H1 (cell line): ENCODE results near the gene ICOSLG. TPM values are rescaled to one million over a fixed set of nuclear protein-coding genes. Genes with fewer than 3 reads are reported as not detected.
"Not testable (repeated sequence)": the region's sequence is repeated elsewhere in the genome, so short reads cannot be mapped to it uniquely, and the experiment has no call there.

Source experiments
- CTCF ChIA-PET: fragments of 300-600 bp; sonication (Branson Sonifier 250); formaldehyde crosslinking; loops from one replicate; lab custom pipeline; 2021; ENCODE audit not compliant: partially characterized antibody; lab: Charles Lee
- POLR2A ChIA-PET: fragments of 300-600 bp; sonication (Branson Sonifier 250); formaldehyde crosslinking; loops from one replicate; lab custom pipeline; 2021; ENCODE audit warnings: inconsistent platforms; ENCODE audit not compliant: partially characterized antibody; lab: Charles Lee
- DNase-seq, 2 experiments: peaks; one replicate each; pipeline versions ENCODE4 v3.0.0 to v3.0.0-alpha.2; 2010 to 2022; ENCODE audit warnings: low spot score in 2 of 2, low read depth in 1 of 2, mixed read lengths in 1 of 2
- FAIRE-seq: peaks from 2 replicates; lab custom pipeline; 2011; peaks lifted over from hg19 to GRCh38; lab: Jason Lieb, UNC
- H2AFZ ChIP-seq: 2 replicates; pipeline ENCODE4 v1.8.1; 2012; ENCODE audit warnings: low read length, inconsistent platforms
- H2AK5ac ChIP-seq: 2 replicates; pipeline ENCODE4 v1.6.1; 2013; ENCODE audit warnings: low read depth, low read length
- H2BK120ac ChIP-seq: replicated peaks from 2 replicates; pipeline ENCODE3; 2013; ENCODE audit warnings: low read depth, low read length, inconsistent platforms
- H2BK12ac ChIP-seq: 2 replicates; pipeline ENCODE4 v1.6.1; 2013; ENCODE audit warnings: low read depth, low read length
- H2BK15ac ChIP-seq: 2 replicates; pipeline ENCODE4 v1.6.1; 2013; ENCODE audit warnings: low read length
- H2BK20ac ChIP-seq: 2 replicates; pipeline ENCODE4 v1.6.1; 2013; ENCODE audit warnings: low read length
- H2BK5ac ChIP-seq: 2 replicates; pipeline ENCODE4 v1.6.1; 2013; ENCODE audit warnings: low read depth, low read length
- H3K14ac ChIP-seq: 2 replicates; pipeline ENCODE4 v1.6.1; 2013; ENCODE audit warnings: inconsistent platforms; ENCODE audit not compliant: insufficient read length
- H3K18ac ChIP-seq: 2 replicates; pipeline ENCODE4 v1.6.1; 2013; ENCODE audit warnings: low read length; ENCODE audit errors: extremely low read depth
- H3K23ac ChIP-seq: 2 replicates; pipeline ENCODE4 v1.6.1; 2013; ENCODE audit warnings: inconsistent platforms; ENCODE audit not compliant: insufficient read length
- H3K23me2 ChIP-seq: 2 replicates; pipeline ENCODE4 v1.6.1; 2013; ENCODE audit warnings: low read depth, low read length
- H3K27ac ChIP-seq: 2 replicates; pipeline ENCODE4 v1.6.1; 2011; ENCODE audit warnings: low read depth, low read length, inconsistent platforms
- H3K27me3 ChIP-seq, 4 experiments: replicated peaks in 1 of 4; 1 replicate in 1 of 4; 2 replicates in 3 of 4; pipeline versions ENCODE4 v1.6.1 to v1.8.1; 2011 to 2013; ENCODE audit warnings: low read length in 3 of 4, mild to moderate bottlenecking in 3 of 4, inconsistent platforms in 2 of 4, mixed read lengths in 2 of 4, moderate library complexity in 1 of 4; ENCODE audit not compliant: control insufficient read depth in 3 of 4, insufficient read depth in 3 of 4; ENCODE audit errors: extremely low read depth in 1 of 4
- H3K36me3 ChIP-seq, 4 experiments: 2 replicates each; pipeline versions ENCODE4 v1.6.1 to v1.8.1; 2011 to 2013; ENCODE audit warnings: mild to moderate bottlenecking in 4 of 4, low read length in 3 of 4, moderate library complexity in 2 of 4, control low read depth in 1 of 4, inconsistent platforms in 1 of 4; ENCODE audit not compliant: insufficient read depth in 4 of 4, control insufficient read depth in 2 of 4
- H3K4ac ChIP-seq: replicated peaks from 2 replicates; pipeline ENCODE3; 2013; ENCODE audit warnings: low read length, low read depth, mixed read lengths, inconsistent platforms; ENCODE audit not compliant: insufficient read length
- H3K4me1 ChIP-seq, 4 experiments: replicated peaks in 1 of 4; 1 replicate in 1 of 4; 2 replicates in 3 of 4; pipeline versions ENCODE4 v1.6.1 to v1.8.1; 2011 to 2013; ENCODE audit warnings: low read length in 3 of 4, inconsistent platforms in 2 of 4, mixed read lengths in 1 of 4; ENCODE audit not compliant: insufficient read depth in 4 of 4, control insufficient read depth in 3 of 4
- H3K4me2 ChIP-seq, 2 experiments: 2 replicates each; pipeline versions ENCODE4 v1.6.1 to v1.8.1; 2011 to 2013; ENCODE audit warnings: low read depth in 2 of 2, low read length in 2 of 2, control low read depth in 1 of 2, inconsistent platforms in 1 of 2, mild to moderate bottlenecking in 1 of 2; ENCODE audit not compliant: insufficient read depth in 1 of 2
- H3K4me3 ChIP-seq, 4 experiments: fragments of 200-600, 300-600 bp in 1 of 4; sonication (generic), shearing (Covaris generic), sonication (Bioruptor Twin) in 1 of 4; 2 replicates each; pipeline versions ENCODE4 v1.5.1 to v1.8.1; 2011 to 2016; ENCODE audit warnings: low read length in 4 of 4, low read depth in 3 of 4, control low read depth in 2 of 4, inconsistent platforms in 2 of 4, mild to moderate bottlenecking in 2 of 4, mixed read lengths in 1 of 4, moderate library complexity in 1 of 4; ENCODE audit not compliant: insufficient read depth in 2 of 4; ENCODE audit errors: extremely low read depth in 1 of 4
- H3K56ac ChIP-seq: replicated peaks from 2 replicates; pipeline ENCODE3; 2013; ENCODE audit warnings: low read depth, mild to moderate bottlenecking, mixed read lengths, low read length, inconsistent platforms; ENCODE audit not compliant: insufficient read length
- H3K79me1 ChIP-seq: 2 replicates; pipeline ENCODE4 v1.6.1; 2013; ENCODE audit warnings: low read depth, low read length, control low read depth
- H3K79me2 ChIP-seq, 2 experiments: 2 replicates each; pipeline versions ENCODE4 v1.6.1 to v1.8.1; 2012 to 2013; ENCODE audit warnings: low read length in 2 of 2, mild to moderate bottlenecking in 2 of 2, inconsistent platforms in 1 of 2; ENCODE audit not compliant: insufficient read depth in 2 of 2, control insufficient read depth in 1 of 2
- H3K9ac ChIP-seq, 4 experiments: replicated peaks in 1 of 4; 1 replicate in 1 of 4; 2 replicates in 3 of 4; pipeline versions ENCODE4 v1.6.1 to v1.8.1; 2011 to 2013; ENCODE audit warnings: low read depth in 3 of 4, low read length in 3 of 4, control low read depth in 2 of 4, mild to moderate bottlenecking in 2 of 4, moderate library complexity in 2 of 4, inconsistent platforms in 1 of 4; ENCODE audit errors: extremely low read depth in 1 of 4
- H3K9me3 ChIP-seq, 2 experiments: 2 replicates each; pipeline versions ENCODE4 v1.6.1 to v1.8.1; 2012 to 2013; ENCODE audit warnings: mild to moderate bottlenecking in 2 of 2, moderate library complexity in 2 of 2, control low read depth in 1 of 2, inconsistent platforms in 1 of 2, low read depth in 1 of 2, low read length in 1 of 2, mixed read lengths in 1 of 2; ENCODE audit not compliant: insufficient read depth in 2 of 2
- H4K20me1 ChIP-seq, 2 experiments: replicated peaks in 1 of 2; 2 replicates each; pipeline versions ENCODE3 to v1.8.1; 2011 to 2013; ENCODE audit warnings: inconsistent platforms in 2 of 2, low read length in 2 of 2, mild to moderate bottlenecking in 1 of 2; ENCODE audit not compliant: insufficient read depth in 2 of 2, control insufficient read depth in 1 of 2
- H4K5ac ChIP-seq: 2 replicates; pipeline ENCODE4 v1.6.1; 2013; ENCODE audit warnings: low read length, low read depth, mixed read lengths, inconsistent platforms; ENCODE audit not compliant: insufficient read length
- H4K8ac ChIP-seq: 2 replicates; pipeline ENCODE4 v1.8.0; 2013; ENCODE audit warnings: mild to moderate bottlenecking, moderate library complexity, low read length, inconsistent platforms; ENCODE audit not compliant: insufficient read depth; ENCODE audit errors: extremely low read depth
- H4K91ac ChIP-seq: replicated peaks from 2 replicates; pipeline ENCODE3; 2013; ENCODE audit warnings: low read length, mixed read lengths, inconsistent platforms; ENCODE audit not compliant: insufficient read length
- WGBS, 2 experiments: shearing (Covaris generic) in 1 of 2; methylation state at CpG; one replicate each; pipeline versions ENCODE4 v1.1.6 to v1.1.7; 2013 to 2015; ENCODE audit warnings: low lambda C conversion rate in 2 of 2, mixed read lengths in 2 of 2, inconsistent platforms in 1 of 2, low coverage in 1 of 2, missing lambda C conversion rate in 1 of 2; ENCODE audit not compliant: insufficient replicate concordance in 2 of 2, insufficient coverage in 1 of 2, insufficient read length in 1 of 2; ENCODE audit errors: extremely low coverage in 1 of 2, missing lambda C conversion rate in 1 of 2; 5-methylcytosine and 5-hydroxymethylcytosine counted together
- polyA plus RNA-seq, 7 experiments: library from polyadenylated mRNA; depleted of rRNA in 3 of 7; stranded (reverse) in 5 of 7; unstranded in 2 of 7; fragments of >200 nt in 5 of 7; fragments of 200-250 nt in 2 of 7; gene quantifications; 1 replicate in 5 of 7; 2 replicates in 1 of 7; 4 replicates in 1 of 7; pipeline versions ENCODE4 v1.2.1 to v1.2.3, GENCODE V29; 2011 to 2013; ENCODE audit warnings: missing spikeins in 2 of 7, mixed read lengths in 2 of 7
- total RNA-seq: library from RNA; stranded (reverse); fragmentation: NEBNext Ultra II Directional; extraction: Animal tissue kit (Norgen Biotek cat#: 25700); gene quantifications from 2 replicates; pipeline ENCODE4 v1.2.1, GENCODE V29; 2021

ICOSLG gene
- total and polyA plus RNA-seq, 2 of the 8 experiments (the other 6 are each of a cell fraction or from before 2014, with no cell fraction given), result 2.3 to 5.5 TPM

DNA sequence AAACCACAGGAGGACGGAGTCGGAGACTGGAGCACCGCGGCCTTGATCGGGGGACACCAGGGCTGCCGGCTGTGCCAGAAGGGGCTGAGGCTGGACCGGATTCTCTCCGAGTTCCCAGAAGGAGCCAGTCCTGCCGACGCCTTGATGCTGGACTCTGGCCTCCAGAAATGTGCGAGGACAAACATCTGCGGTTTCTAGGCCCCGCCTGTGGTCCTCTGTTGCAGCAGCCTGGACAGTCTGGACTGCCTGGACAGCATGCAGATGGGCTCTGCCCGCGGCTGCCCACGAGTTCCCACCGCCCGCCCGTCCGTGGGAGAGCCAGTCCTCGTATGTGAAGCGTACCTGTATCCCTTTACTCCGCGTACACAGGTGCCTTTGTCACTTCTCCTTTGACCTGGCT is 34.6 kb downstream of the ICOSLG start:
- H3K56ac ChIP-seq, H3K36me3 ChIP-seq, H4K20me1 ChIP-seq, H3K27me3 ChIP-seq, H3K9ac ChIP-seq, H3K27ac ChIP-seq, H3K4me2 ChIP-seq, H3K9me3 ChIP-seq, H3K4me1 ChIP-seq, H3K4me3 ChIP-seq, H4K91ac ChIP-seq, H2BK12ac ChIP-seq, FAIRE-seq, H3K14ac ChIP-seq, H3K79me1 ChIP-seq, H3K4ac ChIP-seq, H3K18ac ChIP-seq, H3K23me2 ChIP-seq, H4K5ac ChIP-seq, POLR2A ChIA-PET, DNase-seq, H2BK120ac ChIP-seq, H3K23ac ChIP-seq, H4K8ac ChIP-seq, H2BK15ac ChIP-seq, CTCF ChIA-PET, H2BK5ac ChIP-seq, H2AFZ ChIP-seq, H2AK5ac ChIP-seq, H3K79me2 ChIP-seq, H2BK20ac ChIP-seq: not testable (repeated sequence)
- WGBS, 2 experiments, result no CpG with 5 or more reads among the region's 24 CpGs

DNA sequence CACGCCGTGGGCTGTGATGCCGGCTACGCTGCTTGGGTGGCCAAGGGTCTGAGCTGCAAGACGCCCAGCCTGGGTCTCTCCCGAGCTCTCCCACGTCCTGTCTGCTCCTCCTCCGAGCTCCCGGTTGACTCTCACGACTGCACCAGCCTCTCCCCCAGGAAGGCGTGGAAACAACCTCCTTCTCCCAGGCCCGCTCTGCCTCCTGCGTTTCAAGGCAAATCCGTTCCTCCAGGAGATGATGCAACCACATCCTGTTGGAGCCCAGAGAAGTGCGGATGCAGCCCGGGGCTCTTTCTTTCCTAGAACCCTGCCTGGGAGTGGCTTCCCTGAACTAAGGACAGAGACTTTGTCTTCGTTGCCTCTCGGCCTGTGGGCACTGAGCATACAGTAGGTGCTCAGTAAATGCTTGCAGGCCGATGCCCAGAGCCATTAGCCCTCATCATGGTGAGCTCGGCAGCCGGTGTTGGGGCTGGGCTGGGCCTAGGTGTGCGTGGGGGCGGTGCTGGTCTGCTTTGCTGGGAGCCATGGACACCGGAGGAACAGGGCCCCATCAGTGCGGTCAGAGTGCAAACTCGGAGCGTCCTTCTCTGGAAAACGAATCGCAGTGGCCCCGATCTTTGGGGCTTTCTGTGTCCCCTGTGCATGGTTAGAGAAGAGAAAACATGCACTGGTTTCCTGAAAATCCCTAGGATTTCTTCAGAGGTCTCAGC is 38.0 kb downstream of the ICOSLG start:
- H2AFZ ChIP-seq, POLR2A ChIA-PET, H3K56ac ChIP-seq, DNase-seq, H2BK5ac ChIP-seq, FAIRE-seq, CTCF ChIA-PET, H4K91ac ChIP-seq, H3K79me1 ChIP-seq, H3K9ac ChIP-seq, H3K9me3 ChIP-seq, H3K23ac ChIP-seq, H2BK20ac ChIP-seq, H4K5ac ChIP-seq, H2BK12ac ChIP-seq, H4K20me1 ChIP-seq, H3K4me3 ChIP-seq, H2BK15ac ChIP-seq, H3K4ac ChIP-seq, H4K8ac ChIP-seq, H3K23me2 ChIP-seq, H3K18ac ChIP-seq, H3K14ac ChIP-seq, H3K36me3 ChIP-seq, H2BK120ac ChIP-seq, H2AK5ac ChIP-seq, H3K79me2 ChIP-seq, H3K27ac ChIP-seq, H3K4me1 ChIP-seq, H3K27me3 ChIP-seq, H3K4me2 ChIP-seq: not testable (repeated sequence)
- WGBS, 2 experiments, result no CpG with 5 or more reads among the region's 30 CpGs
